Activated naive CD4-positive, alpha-beta T cell treated with anti-CD3 and anti-CD28 coated beads, Interleukin-2, amount 50 U/mL, for 72 hours (primary cell): ENCODE measurements around the gene LRFN5. TPM values are rescaled to one million over a fixed set of nuclear protein-coding genes. Genes with fewer than 3 reads are reported as not detected.
"Not testable (repeated sequence)": the region's sequence is repeated elsewhere in the genome, so short reads cannot be mapped to it uniquely, and the experiment has no call there.

Source experiments
- ATAC-seq, 2 donors: fragments of 150-1000 bp; cut with Tn5 transposase; 2 replicates each; pipeline ENCODE4 v1.10.0; 2021; ENCODE audit warnings: mild to moderate bottlenecking in 2 of 2, moderate library complexity in 2 of 2
- DNase-seq, 2 donors: peaks; one replicate each; pipeline ENCODE4 v3.0.0; 2021 to 2022; ENCODE audit warnings: low spot score in 2 of 2
- H3K27ac Mint-ChIP-seq, 2 donors: one replicate each; pipeline ENCODE4 v1.8.0; 2022; ENCODE audit warnings: mild to moderate bottlenecking in 2 of 2, mixed read lengths in 2 of 2
- H3K36me3 Mint-ChIP-seq, 2 donors: one replicate each; pipeline ENCODE4 v1.8.0; 2022; ENCODE audit warnings: mixed read lengths in 2 of 2
- H3K9me3 Mint-ChIP-seq, 2 donors: one replicate each; pipeline ENCODE4 v1.8.0; 2022; ENCODE audit warnings: mixed read lengths in 2 of 2
- total RNA-seq, 2 donors: library from RNA; stranded (reverse); gene quantifications; one replicate each; pipeline ENCODE4 v1.2.3, GENCODE V29; 2022

LRFN5 gene
- total RNA-seq, 2 donors from 2014 or later: not detected

DNA sequence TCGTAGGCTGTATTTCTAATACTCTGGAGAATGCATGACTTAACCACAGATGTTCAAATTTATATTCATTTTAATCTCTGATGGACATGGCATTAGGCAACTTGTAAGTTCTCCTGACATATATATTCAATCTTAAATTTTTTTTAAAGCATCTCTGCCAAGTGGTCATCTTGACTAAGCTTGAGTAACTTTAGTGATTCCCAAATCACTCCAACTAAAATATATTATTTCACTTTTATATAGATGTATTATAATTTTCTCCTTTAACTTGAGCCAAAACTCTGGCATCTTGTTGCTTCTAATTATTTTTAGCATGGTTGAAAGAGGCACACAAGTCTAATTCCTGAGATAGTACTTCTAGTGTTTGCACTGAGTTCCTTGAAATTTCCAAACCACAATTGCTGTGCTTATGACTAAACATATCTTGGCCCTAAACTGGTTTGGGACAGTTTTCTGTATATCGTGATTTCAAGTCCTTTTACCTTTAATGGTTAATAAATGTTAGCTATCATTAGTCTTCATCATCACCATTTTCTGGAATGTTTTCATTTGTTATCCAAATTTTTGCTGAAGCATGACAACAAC is 8.4 kb downstream of the LRFN5 start:
- Mint-ChIP-seq H3K36me3 (no peaks in the 10 kb centered on the region), H3K9me3 (no peaks in the 10 kb centered on the region), H3K27ac (no peak overlapping the region)
- DNase-seq: no peak
- no peak for ATAC-seq

DNA sequence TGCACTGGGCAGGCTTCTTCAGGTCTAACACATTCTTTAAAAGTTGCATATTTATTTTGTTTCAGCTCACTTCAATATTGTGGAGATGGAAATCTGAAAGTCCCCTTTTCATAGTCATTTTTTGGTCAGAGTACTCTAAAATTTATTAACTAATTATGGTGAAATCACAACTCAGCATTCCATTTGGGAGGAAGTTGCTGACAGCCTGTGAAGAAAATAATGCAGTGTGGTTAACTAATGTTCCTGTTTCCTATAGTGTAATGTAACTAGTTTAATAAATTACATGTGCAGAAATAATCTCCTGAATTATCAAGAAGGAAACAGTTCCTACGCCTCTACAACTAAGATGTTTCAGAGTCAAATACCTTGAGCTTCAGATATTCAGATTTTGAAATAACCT is 17.1 kb downstream of the LRFN5 start:
- Mint-ChIP-seq H3K36me3 (no peaks in the 10 kb centered on the region), H3K27ac (no peak overlapping the region), H3K9me3 (no peaks in the 10 kb centered on the region)
- DNase-seq (no peak), ATAC-seq (no peak)

DNA sequence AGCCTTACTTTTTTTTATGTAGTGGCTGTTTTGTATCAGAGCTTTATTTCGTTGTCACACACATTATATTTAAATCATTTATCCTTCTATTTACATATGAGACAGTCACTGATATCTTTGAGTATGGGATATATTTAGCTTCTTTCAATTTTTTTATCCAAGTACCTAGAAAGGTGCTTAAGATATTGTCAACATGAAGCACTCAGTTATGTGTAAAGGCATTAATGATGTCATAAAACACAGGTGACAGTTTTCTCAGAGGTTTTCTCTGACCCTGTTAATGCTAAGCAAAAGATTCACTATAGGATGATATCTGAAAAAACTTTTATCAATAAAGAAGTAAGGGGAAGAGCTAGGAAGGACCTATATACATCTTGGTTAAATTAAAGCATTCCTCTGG is 23.2 kb downstream of the LRFN5 start:
- H3K27ac Mint-ChIP-seq: no peak overlapping the region
- no peaks in the 10 kb centered on the region for H3K36me3 Mint-ChIP-seq
- DNase-seq (no peak), ATAC-seq (no peak)
- no peaks in the 10 kb centered on the region for H3K9me3 Mint-ChIP-seq

DNA sequence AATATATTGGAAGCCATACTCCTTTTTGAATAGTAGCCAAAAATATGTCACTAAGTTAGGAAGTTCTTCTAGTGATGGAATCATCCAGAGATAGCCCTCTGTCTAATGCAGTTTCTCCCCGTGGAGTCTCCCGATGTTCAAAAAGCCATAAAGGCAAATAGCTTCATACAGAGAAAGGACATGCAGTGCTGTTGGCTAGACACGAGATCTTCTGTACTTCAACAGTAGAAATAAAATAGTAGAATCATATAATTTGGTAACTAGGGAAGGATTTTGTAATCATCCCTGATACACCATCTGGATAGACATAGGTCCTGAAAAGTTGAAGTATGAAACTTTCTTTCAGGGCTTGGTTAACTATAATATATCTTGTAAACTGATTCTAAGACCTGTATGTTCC is 27.6 kb downstream of the LRFN5 start:
- no peaks in the 10 kb centered on the region for H3K9me3 Mint-ChIP-seq
- H3K36me3 Mint-ChIP-seq: no peaks in the 10 kb centered on the region
- no peak for ATAC-seq
- DNase-seq: no peak
- no peak overlapping the region for H3K27ac Mint-ChIP-seq

DNA sequence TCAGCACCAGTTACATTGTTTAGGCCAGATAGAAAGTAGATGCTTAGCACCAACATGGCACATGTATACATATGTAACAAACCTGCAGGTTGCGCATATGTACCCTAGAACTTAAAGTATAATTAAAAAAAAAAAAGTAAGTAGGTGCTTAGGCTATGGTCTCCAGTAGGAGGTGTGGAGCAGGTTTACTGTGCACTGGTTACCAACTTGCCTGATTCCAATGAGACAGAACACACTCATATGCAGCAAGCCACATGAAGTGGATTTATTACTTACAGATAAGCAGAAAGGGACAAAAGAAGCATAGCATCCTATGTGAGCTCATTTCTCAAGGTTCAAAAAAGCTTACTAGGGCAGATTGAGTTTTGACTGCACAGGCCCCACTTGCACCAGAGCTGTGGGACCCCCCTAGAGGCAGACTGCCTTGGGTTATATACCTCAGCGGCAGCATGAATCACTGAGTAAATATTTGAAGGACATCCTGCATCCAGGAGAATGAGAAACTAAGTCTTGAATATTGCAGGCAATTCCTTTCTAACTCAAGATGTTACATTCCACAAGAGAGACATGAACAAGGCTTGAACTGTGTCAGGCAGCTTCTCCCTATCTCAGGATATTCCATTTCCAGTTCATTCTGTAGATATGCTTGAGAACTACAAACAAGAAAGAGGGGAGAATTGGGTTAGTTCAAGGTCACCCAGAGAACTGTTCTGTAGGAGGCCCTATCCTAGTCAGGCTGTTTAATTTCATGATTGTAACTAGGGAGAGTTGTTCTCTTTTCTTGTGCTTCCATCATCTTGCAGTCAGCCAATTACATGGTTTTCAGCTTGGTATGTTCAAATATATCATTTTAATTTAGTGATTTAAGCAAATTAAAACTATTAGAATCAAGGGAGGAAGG is 30.1 kb downstream of the LRFN5 start:
- no peaks in the 10 kb centered on the region for H3K36me3 Mint-ChIP-seq
- no peak for DNase-seq
- H3K27ac Mint-ChIP-seq: no peak overlapping the region
- no peak for ATAC-seq
- H3K9me3 Mint-ChIP-seq: no peaks in the 10 kb centered on the region

DNA sequence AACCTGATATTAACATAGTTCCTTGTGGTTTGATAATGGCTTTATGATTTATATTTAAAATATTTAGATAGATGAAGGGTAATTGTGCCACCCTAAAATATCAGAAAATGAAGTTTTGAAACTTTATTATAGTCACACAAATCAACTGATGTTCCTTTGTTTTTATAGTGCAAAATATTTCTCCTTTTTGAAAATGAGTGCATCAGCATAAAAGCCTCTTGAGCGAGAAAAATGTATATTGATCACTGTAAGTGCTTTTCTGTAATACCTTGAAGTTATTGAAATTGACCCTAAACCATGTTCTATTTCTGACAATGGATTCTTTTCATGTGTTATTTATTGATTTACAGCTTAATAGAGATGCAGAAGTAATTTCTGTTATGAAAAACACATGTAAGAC is 35.0 kb downstream of the LRFN5 start:
- H3K27ac Mint-ChIP-seq: no peak overlapping the region
- DNase-seq (no peak), ATAC-seq (no peak)
- no peaks in the 10 kb centered on the region for H3K9me3 Mint-ChIP-seq
- no peaks in the 10 kb centered on the region for H3K36me3 Mint-ChIP-seq

DNA sequence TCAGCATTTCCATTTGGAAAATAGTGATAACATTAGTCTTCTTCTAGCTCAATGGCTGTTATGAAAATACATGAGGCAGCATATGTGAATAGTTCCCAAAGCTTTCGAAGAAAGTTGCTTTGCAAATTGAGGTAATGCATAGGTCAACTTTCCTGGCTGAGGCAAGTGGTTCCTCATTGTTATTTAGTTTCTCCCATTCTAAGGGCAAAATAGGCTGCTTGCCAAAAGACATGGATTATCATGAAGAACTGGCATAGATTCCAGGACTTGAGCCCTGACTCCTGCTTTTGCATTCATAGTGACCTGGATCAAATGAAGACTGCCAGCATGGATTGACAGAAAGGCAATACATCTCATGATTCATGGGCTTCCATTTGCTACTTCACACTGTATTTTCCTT is 35.7 kb downstream of the LRFN5 start:
- ATAC-seq (no peak), DNase-seq (no peak)
- H3K36me3 Mint-ChIP-seq: no peaks in the 10 kb centered on the region
- no peak overlapping the region for H3K27ac Mint-ChIP-seq
- no peaks in the 10 kb centered on the region for H3K9me3 Mint-ChIP-seq

DNA sequence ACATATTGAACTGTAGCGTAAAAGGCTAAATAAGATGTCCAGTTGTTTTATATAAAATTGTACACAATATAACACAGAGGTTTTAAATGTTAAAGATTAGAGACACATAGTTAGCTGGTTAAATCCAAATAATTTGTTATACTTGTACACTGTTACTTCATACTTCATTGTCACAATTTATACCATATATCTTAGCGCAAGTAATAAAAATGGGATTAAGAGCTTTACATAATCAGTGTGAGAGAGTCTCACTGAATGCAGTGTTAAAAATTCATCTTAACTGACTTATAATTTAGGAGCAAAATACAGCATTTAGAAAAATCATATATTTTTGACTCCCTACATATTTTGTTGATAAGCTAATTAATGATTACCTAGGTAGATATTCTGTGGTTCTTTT is 36.1 kb downstream of the LRFN5 start:
- DNase-seq: no peak
- H3K36me3 Mint-ChIP-seq: no peaks in the 10 kb centered on the region
- ATAC-seq: no peak
- no peaks in the 10 kb centered on the region for H3K9me3 Mint-ChIP-seq
- H3K27ac Mint-ChIP-seq: no peak overlapping the region

DNA sequence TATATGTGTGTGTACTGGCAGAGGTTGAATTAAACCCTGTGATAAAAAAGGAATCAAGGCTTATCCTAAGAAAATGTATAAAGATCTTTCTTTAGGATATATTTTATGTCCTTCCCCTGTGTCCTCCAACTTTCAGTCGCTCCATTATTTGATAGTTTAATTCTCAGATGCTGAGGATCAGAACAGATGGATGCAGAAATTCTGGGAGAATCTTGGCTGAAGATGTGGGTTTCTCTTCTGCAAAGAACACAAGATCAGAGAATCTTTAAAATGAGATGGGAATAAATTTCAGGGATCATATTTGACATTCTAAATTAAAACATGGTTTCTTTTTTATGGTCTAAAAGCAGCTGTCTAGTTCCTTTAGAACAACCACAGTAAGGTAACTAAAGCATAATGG is 37.9 kb downstream of the LRFN5 start:
- no peaks in the 10 kb centered on the region for H3K9me3 Mint-ChIP-seq
- ATAC-seq: no peak
- no peaks in the 10 kb centered on the region for H3K36me3 Mint-ChIP-seq
- no peak overlapping the region for H3K27ac Mint-ChIP-seq
- no peak for DNase-seq

DNA sequence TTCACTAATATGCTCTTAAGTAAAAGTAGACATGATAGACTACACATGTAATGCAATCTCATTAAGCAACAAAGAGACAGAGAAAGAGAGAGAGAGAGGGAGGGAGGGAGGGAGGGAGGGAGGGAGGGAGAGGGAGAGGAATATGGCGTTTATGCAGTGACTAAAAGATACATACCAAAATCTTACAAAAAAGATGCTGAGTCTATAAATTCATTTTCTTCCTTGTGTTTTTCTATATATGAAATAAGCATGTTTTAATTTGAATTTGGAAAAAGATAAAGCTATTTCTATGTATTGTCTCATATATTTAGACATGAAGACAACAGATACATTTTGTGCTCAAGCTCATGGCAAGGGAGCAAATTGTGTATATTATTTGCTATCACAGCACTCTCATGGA is 44.1 kb downstream of the LRFN5 start:
- no peaks in the 10 kb centered on the region for H3K9me3 Mint-ChIP-seq
- DNase-seq: no peak
- ATAC-seq: no peak
- H3K36me3 Mint-ChIP-seq: no peaks in the 10 kb centered on the region
- no peak overlapping the region for H3K27ac Mint-ChIP-seq

DNA sequence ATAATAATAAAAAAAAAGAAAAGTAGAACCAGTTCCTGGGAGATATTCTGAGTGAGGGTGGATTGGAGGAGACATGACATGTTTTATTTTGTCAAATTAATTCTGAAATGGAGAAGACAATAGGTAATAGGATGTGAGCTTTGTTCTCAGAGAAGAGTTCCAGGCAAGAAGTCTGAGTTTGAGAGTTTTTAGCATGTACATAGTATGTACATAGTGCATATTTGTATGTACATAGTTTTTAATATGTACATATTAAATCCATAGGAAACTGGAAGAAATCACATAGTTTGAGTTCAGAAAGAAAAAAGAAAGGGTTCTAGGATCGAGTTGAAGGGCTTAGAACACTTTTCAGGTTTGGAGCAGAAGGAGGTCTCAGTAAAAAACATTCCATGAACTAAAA is 47.5 kb downstream of the LRFN5 start:
- ATAC-seq (no peak), DNase-seq (no peak)
- Mint-ChIP-seq H3K9me3 (no peaks in the 10 kb centered on the region), H3K36me3 (no peaks in the 10 kb centered on the region), H3K27ac (no peak overlapping the region)

DNA sequence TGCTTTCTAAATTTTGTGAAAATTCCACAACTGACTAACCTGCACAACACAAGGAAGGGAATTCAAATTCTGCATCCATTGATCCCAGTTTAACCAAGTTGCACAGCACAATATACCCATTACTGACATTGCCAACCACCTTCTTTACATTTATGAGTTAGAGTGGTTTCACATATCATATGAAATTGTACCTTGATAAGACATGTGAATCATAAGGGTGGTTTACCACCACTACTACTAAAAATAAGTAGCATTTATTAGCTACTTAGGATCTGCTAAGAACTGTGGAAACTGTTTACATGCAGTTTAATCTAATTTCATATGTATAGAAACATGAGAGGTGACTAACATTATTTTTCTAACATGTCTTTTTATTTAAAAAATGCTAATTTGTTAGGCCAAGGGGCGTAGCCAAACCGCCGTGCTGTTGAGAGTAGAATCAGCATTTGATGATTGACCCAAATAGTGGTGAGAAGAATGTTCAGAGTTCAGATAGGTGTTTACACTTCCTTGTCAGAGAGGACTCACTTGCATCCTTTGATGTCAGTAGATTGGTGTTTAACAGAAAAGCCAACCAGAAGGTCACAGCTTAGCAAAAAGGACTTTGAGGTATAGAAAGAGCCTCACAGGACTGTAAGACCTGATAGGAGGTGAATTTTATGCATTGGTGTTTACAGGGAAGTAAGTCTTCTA is 56.2 kb downstream of the LRFN5 start:
- ATAC-seq (no peak), DNase-seq (no peak)
- H3K9me3 Mint-ChIP-seq: no peaks in the 10 kb centered on the region
- no peaks in the 10 kb centered on the region for H3K36me3 Mint-ChIP-seq
- no peak overlapping the region for H3K27ac Mint-ChIP-seq

DNA sequence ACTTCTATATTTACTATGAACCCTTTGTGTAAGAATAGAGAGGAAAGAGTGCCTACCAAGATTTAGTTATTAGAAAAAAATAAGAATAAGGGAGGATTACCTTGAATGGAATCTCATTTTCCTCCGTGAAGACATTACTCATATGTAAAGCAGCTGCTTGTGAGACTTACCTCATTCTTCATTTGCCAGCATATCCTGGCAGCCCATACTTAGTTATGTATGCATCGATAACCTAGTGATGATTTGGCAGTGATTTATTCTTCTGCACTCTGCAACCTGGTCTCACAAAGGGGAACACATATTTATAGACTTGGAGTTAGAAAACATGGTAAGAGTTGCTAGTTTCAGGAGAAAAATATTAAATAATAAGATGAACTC is 56.8 kb downstream of the LRFN5 start:
- no peaks in the 10 kb centered on the region for H3K9me3 Mint-ChIP-seq
- H3K36me3 Mint-ChIP-seq: no peaks in the 10 kb centered on the region
- no peak for DNase-seq

DNA sequence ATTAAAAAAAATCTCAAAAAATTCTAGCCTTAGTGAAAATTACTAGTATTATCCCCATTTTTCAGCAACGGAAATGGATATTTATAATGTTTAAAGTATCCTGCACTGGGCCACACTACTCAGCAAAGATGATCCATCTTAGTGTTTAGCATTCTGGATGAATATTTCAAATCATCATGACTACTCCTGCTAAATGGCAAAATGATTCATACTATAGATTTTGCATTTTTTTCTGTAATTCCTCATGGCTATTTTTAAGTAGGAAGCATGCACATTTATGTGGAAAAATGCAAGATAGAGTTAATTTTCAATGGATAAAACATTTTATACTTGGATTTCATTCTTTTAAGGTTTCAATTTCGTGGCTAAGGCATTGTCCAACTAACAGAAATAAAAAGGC is 59.6 kb downstream of the LRFN5 start:
- DNase-seq (no peak), ATAC-seq (no peak)
- H3K9me3 Mint-ChIP-seq: no peaks in the 10 kb centered on the region
- H3K27ac Mint-ChIP-seq: no peak overlapping the region
- no peaks in the 10 kb centered on the region for H3K36me3 Mint-ChIP-seq

More for the DNA sequence above, 56.8 kb downstream of the LRFN5 start:
- no peak for ATAC-seq
- H3K27ac Mint-ChIP-seq: no peak overlapping the region

DNA sequence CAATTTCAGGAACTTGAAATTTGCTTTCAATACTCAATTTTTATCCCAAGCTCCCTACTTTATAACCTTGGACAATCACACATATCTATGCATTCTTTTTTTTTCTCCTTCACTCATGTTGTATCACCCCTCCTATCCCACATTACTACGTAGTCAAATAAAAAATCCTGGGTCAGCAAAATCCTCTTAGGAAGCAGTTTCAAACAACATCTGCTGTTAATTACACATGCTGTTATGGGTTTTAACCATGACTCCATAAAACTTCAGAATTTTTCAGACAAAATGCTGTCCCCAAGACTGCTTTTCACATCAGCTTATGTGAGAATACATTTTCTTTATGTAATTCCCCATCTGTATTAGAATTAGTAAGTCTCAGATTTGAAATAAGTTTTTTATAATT is 61.7 kb downstream of the LRFN5 start:
- Mint-ChIP-seq H3K9me3 (no peaks in the 10 kb centered on the region), H3K27ac (no peak overlapping the region), H3K36me3 (no peaks in the 10 kb centered on the region)
- DNase-seq: no peak
- ATAC-seq: no peak

DNA sequence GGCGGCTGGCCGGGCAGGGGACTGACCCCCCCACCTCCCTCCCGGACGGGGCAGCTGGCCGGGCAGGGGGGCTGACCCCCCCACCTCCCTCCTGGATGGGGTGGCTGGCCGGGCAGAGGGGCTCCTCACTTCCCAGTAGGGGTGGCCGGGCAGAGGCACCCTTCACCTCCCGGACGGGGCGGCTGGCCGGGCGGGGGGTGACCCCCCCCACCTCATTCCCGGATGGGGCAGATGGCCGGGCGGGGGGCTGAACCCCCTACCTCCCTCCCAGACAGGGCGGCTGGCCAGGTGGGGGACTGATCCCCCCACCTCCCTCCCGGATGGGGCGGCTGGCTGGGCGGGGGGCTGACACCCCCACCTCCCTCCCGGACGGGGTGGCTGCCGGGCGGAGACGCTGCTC is 66.9 kb downstream of the LRFN5 start:
- not testable (repeated sequence) for ATAC-seq, H3K27ac Mint-ChIP-seq, H3K36me3 Mint-ChIP-seq, DNase-seq
- peaks cover 5 to 12% of the 10 kb centered on the region in 2 donors for H3K9me3 Mint-ChIP-seq

DNA sequence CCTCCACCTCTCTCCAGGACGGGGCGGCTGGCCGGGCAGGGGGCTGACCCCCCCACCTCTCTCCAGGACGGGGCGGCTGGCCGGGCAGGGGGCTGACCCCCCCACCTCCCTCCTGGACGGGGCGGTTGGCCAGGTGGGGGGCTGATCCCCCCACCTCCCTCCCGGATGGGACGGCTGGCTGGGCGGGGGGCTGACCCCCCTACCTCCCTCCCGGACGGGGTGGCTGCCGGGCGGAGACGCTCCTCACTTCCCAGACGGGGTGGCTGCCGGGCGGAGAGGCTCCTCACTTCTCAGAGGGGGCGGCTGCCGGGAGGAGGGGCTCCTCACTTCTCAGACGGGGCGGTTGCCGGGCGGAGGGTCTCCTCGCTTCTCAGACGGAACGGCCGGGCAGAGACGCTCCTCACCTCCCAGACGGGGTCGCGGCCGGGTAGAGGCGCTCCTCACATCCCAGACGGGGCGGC is 67.9 kb downstream of the LRFN5 start:
- not testable (repeated sequence) for H3K27ac Mint-ChIP-seq, ATAC-seq, H3K36me3 Mint-ChIP-seq, DNase-seq
- peaks cover 8 to 15% of the 10 kb centered on the region in 2 donors for H3K9me3 Mint-ChIP-seq
